Neural cell (in vitro differentiated cells): Measurements from ENCODE around the gene TBCK. TPM values are rescaled to one million over a fixed set of nuclear protein-coding genes. Genes with fewer than 3 reads are reported as not detected.

Experiments used
- H2AFZ ChIP-seq: fragments of 200-600, 300-800 bp; sonication (generic), shearing (Covaris generic); 2 replicates; pipeline ENCODE4 v1.6.0; 2014; ENCODE audit warnings: low read depth, mild to moderate bottlenecking, antibody characterized with exemption, low read length, moderate library complexity
- H3F3A ChIP-seq: fragments of 200-600 bp; shearing (Covaris generic); 2 replicates; pipeline ENCODE4 v1.6.1; 2016; ENCODE audit warnings: mild to moderate bottlenecking, moderate library complexity, mixed read lengths, antibody characterized with exemption, low read length; ENCODE audit not compliant: insufficient read depth, poor library complexity, severe bottlenecking
- H3K27ac ChIP-seq: fragments of 200-600, 300-800 bp; sonication (generic), shearing (Covaris generic); 2 replicates; pipeline ENCODE4 v1.5.1; 2014; ENCODE audit warnings: mild to moderate bottlenecking, low read length, moderate library complexity
- H3K27me3 ChIP-seq: fragments of 300-800, 200-600 bp; sonication (generic), shearing (Covaris generic); 2 replicates; pipeline ENCODE4 v1.6.0; 2014; ENCODE audit warnings: mild to moderate bottlenecking, low read depth, low read length, moderate library complexity; ENCODE audit not compliant: insufficient read depth
- H3K36me3 ChIP-seq: fragments of 300-800, 200-600 bp; sonication (generic), shearing (Covaris generic); 2 replicates; pipeline ENCODE4 v1.5.1; 2014; ENCODE audit warnings: mild to moderate bottlenecking, antibody characterized with exemption, low read length, moderate library complexity; ENCODE audit not compliant: insufficient read depth
- H3K4me2 ChIP-seq: fragments of 300-800, 200-600 bp; sonication (generic), shearing (Covaris generic); 2 replicates; pipeline ENCODE4 v1.6.0; 2014; ENCODE audit warnings: mild to moderate bottlenecking, low read length
- H3K4me3 ChIP-seq: fragments of 300-800, 200-600 bp; sonication (generic), shearing (Covaris generic); 2 replicates; pipeline ENCODE4 v1.5.1; 2014; ENCODE audit warnings: mild to moderate bottlenecking, low read length, moderate library complexity
- H3K79me2 ChIP-seq: fragments of 200-600 bp; shearing (Covaris generic); replicated peaks from 2 replicates; pipeline ENCODE4 v1.6.0; 2014; ENCODE audit warnings: mild to moderate bottlenecking, low read length, moderate library complexity; ENCODE audit not compliant: insufficient read depth
- H3K9ac ChIP-seq: fragments of 300-800, 200-600 bp; sonication (generic), shearing (Covaris generic); 2 replicates; pipeline ENCODE4 v1.6.1; 2016; ENCODE audit warnings: mild to moderate bottlenecking, low read length, mixed read lengths
- H3K9me2 ChIP-seq: fragments of 200-600 bp; shearing (Covaris generic); 2 replicates; pipeline ENCODE4 v1.6.1; 2016; ENCODE audit warnings: mild to moderate bottlenecking, low read length, mixed read lengths; ENCODE audit not compliant: insufficient read depth
- H3K9me3 ChIP-seq: fragments of 200-600, 300-800 bp; sonication (generic), shearing (Covaris generic); 2 replicates; pipeline ENCODE4 v1.6.1; 2016; ENCODE audit warnings: mild to moderate bottlenecking, mixed run types, low read length, moderate library complexity, mixed read lengths
- H4K20me1 ChIP-seq: fragments of 200-600 bp; shearing (Covaris generic); 2 replicates; pipeline ENCODE4 v1.6.1; 2016; ENCODE audit warnings: mild to moderate bottlenecking, mixed run types; ENCODE audit not compliant: insufficient read depth
- EP300 ChIP-seq: fragments of 450-650 bp; conservative IDR thresholded peaks from 2 replicates; pipeline ENCODE4 v1.6.1; 2014; ENCODE audit warnings: antibody characterized with exemption, mild to moderate bottlenecking, moderate library complexity; ENCODE audit not compliant: poor library complexity, severe bottlenecking
- EZH2 ChIP-seq: fragments of 200-600, 300-800 bp; shearing (Covaris generic), sonication (generic); IDR thresholded peaks from 2 replicates; pipeline ENCODE4 v1.6.1; 2014; ENCODE audit warnings: antibody characterized with exemption, low read length, borderline replicate concordance, mild to moderate bottlenecking; ENCODE audit not compliant: insufficient read depth, poor library complexity, severe bottlenecking
- MXI1 ChIP-seq: fragments of 450-650 bp; conservative IDR thresholded peaks from 2 replicates; pipeline ENCODE4 v1.6.1; 2014; ENCODE audit warnings: antibody characterized with exemption, mild to moderate bottlenecking; ENCODE audit not compliant: poor library complexity, severe bottlenecking
- POLR2AphosphoS5 ChIP-seq: IDR thresholded peaks from 2 replicates; pipeline ENCODE4 v1.6.1; 2012
- RAD21 ChIP-seq: fragments of 450-650 bp; conservative IDR thresholded peaks from 2 replicates; pipeline ENCODE4 v1.6.1; 2014; ENCODE audit warnings: antibody characterized with exemption, mild to moderate bottlenecking, moderate library complexity
- REST ChIP-seq: IDR thresholded peaks from 2 replicates; pipeline ENCODE4 v1.6.1; 2012; ENCODE audit warnings: borderline replicate concordance
- SMC3 ChIP-seq: fragments of 450-650 bp; conservative IDR thresholded peaks from 2 replicates; pipeline ENCODE4 v1.6.1; 2014; ENCODE audit warnings: antibody characterized with exemption, mild to moderate bottlenecking, moderate library complexity; ENCODE audit not compliant: poor library complexity
- TAF1 ChIP-seq: IDR thresholded peaks from 2 replicates; pipeline ENCODE4 v1.6.1; 2012; ENCODE audit warnings: low read depth
- polyA plus RNA-seq: library from polyadenylated mRNA; depleted of rRNA; stranded (reverse); fragments of >200 nt; gene quantifications from 2 replicates; pipeline ENCODE4 v1.2.3, GENCODE V29; 2014
- TF ChIP-seq, protein P1 (sequence below): fragments of 450-650 bp; IDR thresholded peaks from 2 replicates; pipeline ENCODE4 v1.5.1; 2014; ENCODE audit warnings: antibody characterized with exemption, mild to moderate bottlenecking, moderate library complexity; ENCODE audit not compliant: poor library complexity, severe bottlenecking

The TBCK gene
- polyA plus RNA-seq, 1 donor from 2014 or later = 55.0 TPM

GRCh38 chr4:106010761-106011160, 305.2 kb downstream of the TBCK start:
- no peaks in the 10 kb centered on the region for H3K9me2 ChIP-seq
- H3K36me3 ChIP-seq = no peaks in the 10 kb centered on the region
- no peaks in the 10 kb centered on the region for H4K20me1 ChIP-seq
- H3K9me3 ChIP-seq = peaks cover 3% of the 10 kb centered on the region
- TF ChIP-seq EZH2 = no peak
- no peak for TF ChIP-seq POLR2AphosphoS5
- no peak for TF ChIP-seq REST
- no peak for TF ChIP-seq SMC3
- no peaks in the 10 kb centered on the region for H3F3A ChIP-seq
- no peak overlapping the region for H3K4me3 ChIP-seq
- no peak overlapping the region for H3K27ac ChIP-seq
- no peaks in the 10 kb centered on the region for H3K79me2 ChIP-seq
- H2AFZ ChIP-seq = no peak overlapping the region
- no peak overlapping the region for H3K4me2 ChIP-seq
- no peaks in the 10 kb centered on the region for H3K27me3 ChIP-seq
- H3K9ac ChIP-seq = no peak overlapping the region

DNA sequence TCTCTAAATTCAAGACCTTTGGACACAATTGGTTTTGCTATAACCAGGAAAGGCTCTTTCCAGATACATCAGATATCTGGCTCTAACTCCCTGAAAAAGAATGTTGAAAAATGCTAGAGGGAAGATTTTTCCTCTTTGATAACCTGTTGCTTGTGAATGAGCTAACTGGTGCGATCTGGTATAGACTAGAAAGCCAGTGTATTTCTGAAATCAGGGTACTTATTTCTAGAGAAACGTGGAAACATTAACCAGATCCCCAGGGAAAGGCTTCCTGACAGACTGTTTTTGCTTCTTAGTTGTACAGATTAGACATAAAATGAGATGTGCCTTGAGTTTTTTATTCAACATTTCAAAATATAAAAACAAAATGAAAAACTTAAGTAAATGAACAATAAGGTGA, 313.0 kb downstream of the TBCK start:
- Histone ChIP-seq H4K20me1 (no peaks in the 10 kb centered on the region), H3K4me2 (no peak overlapping the region), H3F3A (no peaks in the 10 kb centered on the region), H3K36me3 (no peaks in the 10 kb centered on the region), H3K27ac (no peak overlapping the region), H2AFZ (no peak overlapping the region), H3K79me2 (no peaks in the 10 kb centered on the region), H3K9ac (no peak overlapping the region), H3K9me3 (no peaks in the 10 kb centered on the region), H3K4me3 (no peak overlapping the region), H3K9me2 (no peaks in the 10 kb centered on the region), H3K27me3 (no peaks in the 10 kb centered on the region)
- no peak for TF ChIP-seq POLR2AphosphoS5
- TF ChIP-seq EZH2 = no peak
- TF ChIP-seq EP300 = no peak
- TF ChIP-seq RAD21 = no peak
- no peak for TF ChIP-seq REST
- no peak for TF ChIP-seq SMC3
- no peak for TF ChIP-seq TAF1
- TF ChIP-seq MXI1 = no peak
- TF ChIP-seq, protein P1, sequence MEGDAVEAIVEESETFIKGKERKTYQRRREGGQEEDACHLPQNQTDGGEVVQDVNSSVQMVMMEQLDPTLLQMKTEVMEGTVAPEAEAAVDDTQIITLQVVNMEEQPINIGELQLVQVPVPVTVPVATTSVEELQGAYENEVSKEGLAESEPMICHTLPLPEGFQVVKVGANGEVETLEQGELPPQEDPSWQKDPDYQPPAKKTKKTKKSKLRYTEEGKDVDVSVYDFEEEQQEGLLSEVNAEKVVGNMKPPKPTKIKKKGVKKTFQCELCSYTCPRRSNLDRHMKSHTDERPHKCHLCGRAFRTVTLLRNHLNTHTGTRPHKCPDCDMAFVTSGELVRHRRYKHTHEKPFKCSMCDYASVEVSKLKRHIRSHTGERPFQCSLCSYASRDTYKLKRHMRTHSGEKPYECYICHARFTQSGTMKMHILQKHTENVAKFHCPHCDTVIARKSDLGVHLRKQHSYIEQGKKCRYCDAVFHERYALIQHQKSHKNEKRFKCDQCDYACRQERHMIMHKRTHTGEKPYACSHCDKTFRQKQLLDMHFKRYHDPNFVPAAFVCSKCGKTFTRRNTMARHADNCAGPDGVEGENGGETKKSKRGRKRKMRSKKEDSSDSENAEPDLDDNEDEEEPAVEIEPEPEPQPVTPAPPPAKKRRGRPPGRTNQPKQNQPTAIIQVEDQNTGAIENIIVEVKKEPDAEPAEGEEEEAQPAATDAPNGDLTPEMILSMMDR = no peak
